NCI-H345 treated with DMSO at 0.1 percent for 48 hours (cell line): Measurements from ENCODE around the gene GALNT18.

Source experiments
- DNase-seq: peaks from one replicate; lab custom pipeline; 2025; ENCODE audit not compliant: unreplicated experiment; lab: John Stamatoyannopoulos, UW

Gene GALNT18

DNA sequence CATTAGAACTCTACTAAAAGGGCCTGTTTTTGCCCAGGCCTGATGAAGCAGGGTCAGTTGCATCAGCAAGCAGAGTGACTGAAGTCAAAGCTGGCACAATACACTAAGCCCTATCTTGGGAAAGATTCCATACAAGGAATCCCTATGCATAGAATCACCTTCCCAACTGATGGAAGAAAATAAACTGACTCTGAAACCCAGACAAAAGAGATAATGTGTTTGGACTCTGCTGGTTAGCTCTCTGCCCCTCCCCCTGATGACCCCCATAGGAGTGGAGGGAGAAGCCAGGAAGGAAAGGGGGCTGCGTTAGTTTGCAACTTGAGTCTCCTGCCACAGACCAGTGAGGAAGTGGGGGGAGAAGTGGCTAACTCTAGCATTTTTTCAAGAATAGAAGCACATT, 32.9 kb downstream of the GALNT18 start:
- DNase-seq: no peak

GRCh38 chr11:11588243-11588642, 33.6 kb downstream of the GALNT18 start:
- DNase-seq: no peak

- no peak for DNase-seq
These were observed 34.7 kb downstream of the GALNT18 start for GRCh38 chr11:11587122-11587521.

DNA sequence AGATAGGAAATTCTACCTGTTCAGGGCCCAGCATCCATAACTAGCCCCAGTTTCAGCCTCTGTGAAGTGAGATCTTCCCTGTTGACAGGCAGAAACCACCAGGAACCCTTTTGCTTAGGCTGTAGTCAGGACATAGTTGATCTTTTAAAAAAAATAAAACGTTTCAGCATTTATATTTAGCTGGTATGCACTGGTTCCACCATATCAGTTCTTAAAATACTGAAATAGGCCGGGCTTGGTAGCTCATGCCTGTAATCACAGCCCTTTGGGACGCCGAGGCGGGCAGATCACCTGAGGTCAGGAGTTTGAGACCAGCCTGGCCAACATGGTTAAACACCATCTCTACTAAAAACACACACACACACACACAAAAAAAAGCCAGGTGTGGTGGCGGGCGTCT, 35.3 kb downstream of the GALNT18 start:
- DNase-seq: no peak

GRCh38 chr11:11584937-11585336, 36.9 kb downstream of the GALNT18 start:
- DNase-seq: no peak

- no peak for DNase-seq
These were observed 37.3 kb downstream of the GALNT18 start for GRCh38 chr11:11584530-11584810.

- no peak for DNase-seq
These were observed 37.8 kb downstream of the GALNT18 start for GRCh38 chr11:11583801-11584529.

DNA sequence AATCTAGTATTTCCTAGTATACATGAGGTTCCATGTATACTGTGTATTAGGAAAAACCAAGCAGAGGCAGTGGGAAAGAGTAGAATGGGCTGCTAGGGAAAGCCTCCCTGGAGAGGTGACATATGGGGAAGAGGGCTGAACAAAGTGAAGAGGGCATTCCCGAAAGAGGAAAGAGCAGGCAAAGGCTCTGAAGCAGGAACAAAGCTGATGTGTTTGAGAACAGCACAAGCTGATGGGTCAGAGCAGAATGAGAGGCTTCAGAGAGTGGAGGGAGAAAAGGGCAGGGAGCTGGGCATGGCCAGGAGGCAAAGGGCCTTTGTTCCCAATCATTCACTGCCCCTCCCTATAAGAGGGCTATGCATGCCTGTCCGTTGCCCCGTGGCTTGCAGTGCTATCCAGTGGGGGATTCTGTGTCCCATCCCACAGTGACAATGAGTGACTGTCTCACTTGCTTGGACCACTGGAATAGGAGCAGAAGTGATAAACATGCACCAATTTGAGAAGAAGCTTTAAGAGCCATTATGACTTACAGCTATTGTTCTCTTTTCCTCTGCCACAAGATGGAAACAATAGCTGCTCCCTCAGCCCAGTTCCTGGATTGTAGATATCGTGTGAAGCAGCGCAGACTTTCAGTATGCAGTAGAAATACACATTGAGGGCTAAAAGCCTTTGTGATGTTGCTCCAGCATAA, 39.6 kb downstream of the GALNT18 start:
- DNase-seq: peak; percentile 3

- DNase-seq: no peak
These were observed 40.3 kb downstream of the GALNT18 start for GRCh38 chr11:11581481-11581880.

GRCh38 chr11:11580841-11581411, 40.9 kb downstream of the GALNT18 start:
- peak; percentile 3 for DNase-seq

GRCh38 chr11:11580012-11580411, 41.8 kb downstream of the GALNT18 start:
- no peak for DNase-seq

- DNase-seq: no peak
These were observed 42.5 kb downstream of the GALNT18 start for GRCh38 chr11:11579012-11579988.

- peak; percentile 19 for DNase-seq
These were observed 43.6 kb downstream of the GALNT18 start for GRCh38 chr11:11577932-11578911.

DNA sequence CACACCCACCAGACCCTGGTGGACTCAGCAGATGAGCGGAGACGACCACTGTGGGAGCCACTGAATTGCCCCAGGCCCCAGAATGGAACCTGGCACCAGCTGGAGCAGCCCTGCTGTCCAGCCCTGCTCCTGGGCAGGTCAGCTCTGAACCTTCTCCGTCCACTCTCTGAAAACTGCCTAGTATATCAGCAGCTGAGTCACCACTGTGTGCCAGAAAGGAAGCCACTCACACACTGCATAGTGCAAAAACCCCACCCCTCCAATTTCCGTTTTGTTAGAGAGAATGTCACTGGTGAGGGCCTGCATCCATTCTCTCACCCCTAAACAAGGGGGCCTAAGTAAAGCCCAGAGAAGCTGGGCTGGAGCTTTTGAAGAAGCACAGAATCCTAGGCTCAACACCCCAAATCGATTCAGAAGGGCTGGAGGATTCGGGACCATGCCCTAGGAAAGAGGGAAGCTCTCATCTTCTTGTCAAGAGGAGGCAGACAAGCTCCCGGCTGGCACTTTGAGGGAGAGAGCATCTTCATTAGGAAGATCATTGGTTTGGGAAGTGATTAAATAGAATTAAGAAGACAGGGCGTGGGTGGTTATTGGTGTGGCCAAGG, 44.5 kb downstream of the GALNT18 start:
- DNase-seq: no peak

- DNase-seq: no peak
These were observed 47.2 kb downstream of the GALNT18 start for GRCh38 chr11:11574373-11575287.

- no peak for DNase-seq
These were observed 49.4 kb downstream of the GALNT18 start for GRCh38 chr11:11572386-11572785.

- DNase-seq: no peak
These were observed 49.9 kb downstream of the GALNT18 start for GRCh38 chr11:11571893-11572292.

DNA sequence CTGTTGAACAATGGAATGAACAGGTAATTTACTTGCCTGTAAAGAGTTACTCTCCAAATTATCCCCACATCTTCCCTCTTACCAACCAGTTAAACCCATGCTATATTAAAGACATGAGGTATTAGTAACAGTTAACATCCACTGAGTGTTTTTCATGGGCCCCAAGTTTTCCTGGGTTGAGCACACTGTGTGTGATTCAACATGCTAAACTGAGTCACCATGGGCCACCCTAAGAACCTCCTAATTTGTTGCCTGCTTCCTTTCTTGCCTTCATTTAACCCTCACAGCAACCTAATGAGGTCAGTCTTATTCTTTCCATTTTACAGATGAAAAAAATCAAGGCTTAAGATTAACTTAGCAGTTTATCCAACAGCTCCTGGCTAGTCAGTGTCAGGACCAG, 51.0 kb downstream of the GALNT18 start:
- no peak for DNase-seq
